DMS79 (cell line): ENCODE data around the gene GPR157.
A peak's percentile ranks its signal among the peaks of the same experiment; 100 is the strongest.

Experiments used
- DNase-seq: peaks from one replicate; lab custom pipeline; 2025; lab: John Stamatoyannopoulos, UW

GPR157 gene

DNA sequence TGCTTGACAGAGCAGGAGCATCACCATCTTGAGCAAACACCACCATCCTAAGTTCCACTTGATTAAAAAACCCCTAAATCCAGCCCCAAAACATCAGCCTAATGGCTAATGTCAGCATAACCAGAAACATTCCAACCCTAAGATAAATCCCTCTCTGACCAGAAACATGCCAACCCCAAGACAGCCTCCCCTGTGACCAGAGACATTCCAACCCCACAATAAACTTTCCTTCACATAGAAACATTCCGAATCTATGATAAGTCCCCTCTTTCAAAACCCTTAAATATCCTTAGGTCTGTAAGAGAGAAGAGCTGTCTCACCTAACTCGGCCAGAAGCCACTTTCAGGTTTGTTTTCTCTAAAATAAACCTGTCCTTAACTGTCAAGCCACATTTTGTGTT lies 42.1 kb downstream of the GPR157 start:
- no peak for DNase-seq

DNA sequence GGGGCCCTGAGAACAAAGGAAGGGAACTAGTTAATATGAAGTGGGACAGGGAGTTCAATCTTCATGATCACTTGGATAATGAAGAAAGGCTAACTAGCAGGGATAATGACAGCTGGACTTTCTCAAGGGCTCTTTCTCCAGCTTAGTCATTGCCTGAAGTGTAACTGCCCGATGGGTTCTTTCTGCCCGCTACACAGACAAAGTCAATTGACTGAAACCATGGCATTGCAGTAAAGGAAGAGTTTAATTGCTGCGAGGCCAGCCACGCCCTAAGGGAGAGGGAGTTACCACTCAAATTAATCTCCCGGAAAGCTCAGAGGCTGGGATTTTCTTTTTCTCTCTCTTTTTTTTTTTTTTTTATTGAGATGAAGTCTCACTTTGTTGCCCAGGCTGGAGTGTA lies 42.9 kb downstream of the GPR157 start:
- DNase-seq: peak; percentile 90

GRCh38 chr1:9085306-9085940 lies 43.5 kb downstream of the GPR157 start:
- DNase-seq: no peak

- DNase-seq: peak; percentile 66
These were observed 44.0 kb downstream of the GPR157 start for GRCh38 chr1:9084906-9085305.

DNA sequence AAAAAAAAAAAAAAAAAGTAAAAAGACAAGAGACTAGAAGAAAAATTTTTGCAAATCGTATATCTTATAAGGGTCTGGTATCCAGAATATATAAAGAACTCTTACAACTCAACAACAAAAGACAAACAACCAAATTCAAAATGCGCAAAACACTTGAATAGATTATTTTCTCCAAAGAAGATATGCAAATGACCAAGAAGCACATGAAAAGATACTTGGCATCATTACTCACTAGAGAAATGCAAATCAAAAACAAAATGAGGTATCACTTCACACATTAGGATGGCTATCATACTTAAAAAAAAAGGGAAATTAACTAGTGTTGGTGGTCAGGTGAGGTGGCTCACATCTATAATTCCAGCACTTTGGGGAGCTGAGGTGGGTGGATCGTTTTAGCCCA lies 47.4 kb downstream of the GPR157 start:
- DNase-seq: no peak

DNA sequence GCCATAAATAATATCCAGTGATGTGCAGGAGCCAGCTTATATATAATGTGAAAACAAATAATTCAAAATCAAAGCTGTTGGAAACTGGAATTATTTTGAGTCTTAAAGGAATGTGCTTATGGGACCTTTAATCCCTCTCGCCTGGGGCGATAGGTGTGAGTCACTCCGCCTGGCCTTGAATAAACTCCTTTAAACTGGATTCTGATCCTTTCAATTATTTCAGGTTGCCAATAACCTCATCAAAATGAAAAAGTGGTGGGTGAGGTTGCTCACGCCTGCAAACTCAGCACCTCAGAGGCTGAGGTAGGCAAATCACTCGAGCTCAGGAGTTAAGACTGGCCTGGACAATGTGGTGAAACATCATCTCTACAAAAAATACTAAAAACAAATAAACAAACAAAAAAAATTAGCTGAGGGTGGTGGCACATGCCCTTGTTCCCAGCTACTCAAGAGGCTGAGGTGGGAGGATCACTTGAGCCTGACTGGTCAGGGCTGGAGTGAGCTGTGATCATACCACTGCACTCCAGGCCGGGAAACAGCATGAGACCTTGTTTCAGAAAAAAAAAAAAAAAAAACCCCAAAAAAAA lies 48.1 kb downstream of the GPR157 start:
- no peak for DNase-seq

- DNase-seq: no peak
These were observed 48.8 kb downstream of the GPR157 start for GRCh38 chr1:9079988-9080704.

DNA sequence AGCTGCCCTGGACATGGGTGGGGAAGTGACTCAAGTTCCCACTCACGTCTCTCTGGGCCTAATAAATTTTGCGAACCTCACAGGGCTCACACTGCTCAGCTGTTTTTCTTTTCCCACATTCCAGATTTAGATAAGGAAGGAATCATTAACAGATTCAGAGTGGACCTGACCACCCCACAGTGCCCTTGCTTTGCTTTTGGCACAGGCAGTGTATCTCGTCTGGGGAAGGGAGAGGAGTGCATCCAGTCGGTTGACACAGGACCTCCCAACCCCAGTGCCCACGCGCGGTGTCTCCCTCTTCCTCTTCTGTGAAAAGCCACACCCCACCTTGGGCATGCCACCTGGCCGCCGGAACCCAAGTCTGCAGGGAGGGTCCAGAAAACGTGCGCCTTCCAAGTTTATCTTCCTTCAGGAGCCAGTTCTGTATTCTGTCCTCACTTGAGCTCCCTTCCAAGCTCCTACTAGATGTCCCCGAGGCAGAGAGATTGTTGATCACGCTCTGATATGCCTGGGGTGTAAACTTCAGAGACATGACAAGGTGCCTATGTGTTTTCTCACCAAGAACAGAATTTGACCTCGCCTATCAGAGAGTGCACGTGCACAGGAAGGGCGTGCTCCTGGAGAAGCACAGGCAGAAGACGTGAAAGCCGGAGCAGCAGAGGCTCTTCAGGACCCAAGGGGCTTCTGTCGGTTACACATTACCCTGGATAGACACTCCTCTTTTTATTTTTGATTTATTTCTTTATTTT lies 50.0 kb downstream of the GPR157 start:
- no peak for DNase-seq

GRCh38 chr1:9078015-9078751 lies 50.7 kb downstream of the GPR157 start:
- no peak for DNase-seq

- peak; percentile 21 for DNase-seq
These were observed 53.9 kb downstream of the GPR157 start for GRCh38 chr1:9075022-9075421.

DNA sequence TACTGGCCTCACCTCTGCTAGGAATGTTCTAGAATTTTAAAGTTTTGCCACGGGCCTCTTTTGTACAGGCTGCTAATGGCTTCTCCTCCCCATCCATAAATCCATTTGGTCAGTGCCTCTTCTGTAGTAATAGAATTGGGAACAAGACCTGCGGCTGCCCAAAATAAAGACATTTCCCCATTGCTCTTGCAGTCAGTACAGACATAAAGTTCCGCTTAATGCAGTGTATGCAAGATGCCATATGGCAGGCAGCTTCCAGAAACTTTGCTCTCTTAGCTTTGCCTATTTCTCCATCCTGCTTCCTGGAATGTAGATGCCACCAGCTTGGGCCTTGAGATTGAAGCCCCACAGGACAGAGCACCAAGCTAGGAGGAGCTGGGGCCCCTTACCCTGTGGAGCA lies 55.8 kb downstream of the GPR157 start:
- DNase-seq: no peak

- DNase-seq: no peak
These were observed 57.2 kb downstream of the GPR157 start for GRCh38 chr1:9071554-9072235.

DNA sequence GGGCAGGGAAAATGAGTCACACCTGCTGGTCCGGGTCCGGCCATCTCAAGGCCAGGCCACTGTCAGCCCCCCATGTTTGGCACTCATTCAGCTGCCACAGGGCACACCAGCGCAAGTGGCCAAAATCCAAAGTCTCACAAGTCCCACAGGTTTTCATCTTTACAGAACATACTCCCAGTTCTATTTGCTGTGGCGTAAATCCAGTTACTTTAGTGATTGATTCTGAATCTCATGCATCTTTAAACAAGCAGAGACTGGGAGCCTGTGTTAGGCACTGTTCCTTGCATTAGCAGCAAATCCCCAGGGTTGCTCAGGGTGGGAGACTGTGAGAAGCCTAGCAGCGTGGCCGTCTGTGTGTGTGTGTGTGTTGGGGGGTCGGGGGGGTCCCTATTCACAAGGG lies 58.4 kb downstream of the GPR157 start:
- DNase-seq: no peak

DNA sequence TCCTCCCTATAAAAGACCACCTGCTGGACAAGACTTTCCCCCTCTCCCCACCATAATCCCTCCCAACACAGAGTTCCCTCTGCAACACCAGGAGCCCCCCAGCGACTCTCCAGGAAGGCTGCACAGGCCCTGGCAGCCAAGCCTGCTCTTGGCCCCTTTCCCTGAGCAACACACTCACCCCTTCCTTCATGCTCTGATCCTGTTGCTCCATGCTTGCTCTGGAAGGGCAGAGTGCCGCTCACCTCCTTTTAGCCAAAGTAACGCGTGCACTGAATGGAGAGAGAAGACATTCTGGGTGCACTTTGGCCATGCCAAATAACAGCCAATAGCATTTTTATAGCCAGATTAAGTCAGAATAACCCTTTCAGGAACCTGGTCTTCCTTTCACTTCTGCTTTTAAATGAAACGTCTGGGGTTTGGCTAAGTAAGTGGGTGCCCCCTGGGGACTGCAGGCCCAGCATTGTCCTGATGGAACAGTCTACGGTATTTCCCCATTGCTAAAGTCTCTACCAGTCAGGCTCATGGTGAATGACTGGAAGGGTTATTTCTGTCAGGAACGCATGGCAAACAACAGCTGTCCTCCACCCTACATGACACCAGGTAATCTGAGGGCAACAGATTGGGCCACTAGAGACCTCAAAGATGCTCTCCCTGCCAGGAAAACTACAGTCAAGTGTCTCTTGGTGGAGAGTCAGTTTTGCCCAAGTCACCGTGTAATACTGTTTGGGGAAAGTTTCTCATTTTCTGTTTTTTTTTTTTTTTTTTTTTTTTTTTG lies 59.4 kb downstream of the GPR157 start, which contains the start of gene SLC2A5:
Gene SLC2A5, minus strand, starts transcription at position 310 of the 775 bp plus-strand sequence. Its CDS starts 99 bp downstream, at position 211.
- DNase-seq: peak; percentile 73

DNA sequence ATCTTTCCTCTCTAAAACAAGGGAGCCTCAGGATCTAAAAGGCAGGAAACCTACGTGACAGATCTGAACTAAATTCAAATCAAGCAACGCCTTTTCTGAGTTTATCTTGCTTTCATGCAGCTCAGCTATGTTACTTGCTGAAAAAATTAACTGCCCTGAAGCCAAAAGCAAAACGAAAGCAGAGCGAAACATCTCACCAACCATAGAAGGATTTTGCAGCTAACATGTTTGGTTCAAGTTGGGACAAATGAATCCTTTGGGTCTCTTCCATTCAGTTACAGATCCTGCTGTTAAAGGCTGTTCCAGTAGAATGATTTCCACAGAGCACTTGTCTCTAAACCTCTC lies 59.9 kb downstream of the GPR157 start:
- DNase-seq: no peak

DNA sequence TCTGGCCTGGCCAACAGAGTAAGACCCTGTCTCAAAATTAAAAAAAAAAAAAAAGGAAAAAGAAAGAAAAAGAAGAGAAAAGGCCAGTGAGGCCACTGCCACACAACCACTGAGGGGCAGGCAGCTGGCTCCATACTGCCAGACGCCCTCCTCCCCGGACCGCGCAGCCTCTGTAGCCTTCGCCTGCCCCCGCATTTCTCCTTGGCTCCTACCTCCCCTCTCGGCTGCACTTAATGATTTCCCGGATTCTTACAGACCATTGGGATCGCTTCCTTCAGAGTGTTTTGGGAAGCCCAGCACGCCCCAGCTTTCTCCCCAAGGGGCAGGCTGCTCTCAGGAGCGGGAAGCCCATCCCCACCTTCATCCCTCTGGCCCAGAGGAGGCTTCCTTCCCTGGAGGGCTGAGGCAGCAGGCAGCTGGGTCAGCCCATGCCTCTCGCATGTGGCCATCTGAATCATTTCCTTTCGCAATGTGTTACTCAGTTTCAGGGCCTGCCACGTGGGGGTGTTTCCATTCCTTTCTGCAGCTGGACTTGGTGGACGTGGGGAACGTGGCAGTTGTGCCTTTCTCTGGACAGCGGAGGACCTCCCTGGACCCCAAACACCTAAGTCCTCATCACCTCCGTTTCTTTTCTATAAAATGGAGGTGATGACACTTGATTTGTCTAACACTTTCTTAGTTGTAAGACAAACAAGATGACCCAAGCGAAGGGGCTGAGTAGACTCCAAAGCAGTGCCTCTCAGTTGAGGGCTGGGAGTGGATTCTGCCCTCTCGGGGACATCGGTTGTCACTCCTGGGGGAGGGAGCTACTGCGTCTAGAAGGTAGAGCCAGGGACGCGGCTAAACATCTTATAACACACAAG lies 61.7 kb downstream of the GPR157 start:
- no peak for DNase-seq

GRCh38 chr1:9065213-9065751 lies 63.6 kb downstream of the GPR157 start:
- no peak for DNase-seq

DNA sequence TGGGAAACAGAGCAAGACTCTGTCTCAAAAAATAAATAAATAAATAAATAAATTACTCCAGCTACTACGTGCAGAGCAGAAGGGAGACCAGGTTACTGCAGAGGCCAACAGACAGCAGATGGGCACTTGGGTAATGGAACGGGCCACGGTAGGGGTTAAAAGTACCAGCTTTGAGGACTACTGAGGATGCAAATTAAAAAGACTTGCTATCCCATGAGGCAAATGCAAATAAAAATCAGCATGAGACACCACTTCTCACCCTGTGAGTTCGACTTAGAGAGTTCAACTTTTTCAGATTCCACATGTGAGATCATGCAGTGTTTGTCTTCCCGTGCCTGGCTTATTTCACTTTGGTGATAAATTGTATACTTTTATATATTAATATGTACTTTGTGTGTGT lies 66.1 kb downstream of the GPR157 start:
- DNase-seq: no peak

GRCh38 chr1:9062021-9062471 lies 66.9 kb downstream of the GPR157 start:
- DNase-seq: no peak
